Measurements from ENCODE around the gene CEP95. TPM values are rescaled to one million over a fixed set of nuclear protein-coding genes. Genes with fewer than 3 reads are reported as not detected.

The CEP95 gene
- total RNA-seq, 2 experiments from 2014 or later, result 40.5 to 42.8 TPM

DNA sequence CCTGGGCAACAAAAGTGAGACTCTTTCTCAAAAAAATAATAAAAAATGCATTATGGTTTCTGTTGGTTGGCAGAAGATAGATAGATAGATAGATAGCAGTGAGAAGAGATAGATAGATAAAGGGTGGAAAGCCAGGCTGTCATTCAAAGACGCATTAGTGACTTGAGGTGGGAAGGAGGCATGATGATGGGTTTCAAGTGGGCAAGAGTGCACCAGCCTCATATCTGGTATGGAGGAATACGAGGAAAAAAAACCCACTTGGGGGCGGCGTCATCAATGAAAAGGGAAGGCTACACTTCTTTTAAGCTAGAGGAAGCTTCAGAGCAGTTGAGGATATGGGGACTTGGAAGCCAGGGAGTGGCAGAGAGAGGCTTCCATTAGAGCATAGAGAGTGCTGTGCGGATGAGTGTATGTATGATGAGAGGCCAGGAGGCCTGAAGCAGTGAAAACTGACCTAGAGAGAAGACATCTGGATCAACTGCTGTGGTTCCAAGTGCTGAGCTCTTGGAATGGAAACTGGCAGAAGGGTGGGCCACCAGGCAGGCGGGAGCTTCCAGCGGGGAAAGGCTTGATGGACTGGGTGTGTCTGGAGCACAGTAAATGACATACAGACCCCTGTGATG is 31.8 kb downstream of the CEP95 start:
- ChIA-PET CTCF (interaction anchor here (0.6 to 1.2 kb wide), 2 partner anchors 16 to 71 kb away, joined by 3 to 4 read pairs; no protein-coding TSS in a partner anchor), POLR2A (no interaction called here)
- peaks cover 18% of the 10 kb centered on the region for H3K4me1 Mint-ChIP-seq
- intact Hi-C loops (cut with DNase I, micrococcal nuclease), result no loop called here
- H3K27me3 Mint-ChIP-seq, result no peaks in the 10 kb centered on the region
- H3K36me3 Mint-ChIP-seq (ENCODE audit: low read depth), result peaks cover 33% of the 10 kb centered on the region
- H3K27ac Mint-ChIP-seq, result peak overlapping the region; percentile 41
- no peak overlapping the region for H3K4me3 Mint-ChIP-seq
- ATAC-seq (no peak), DNase-seq (no peak)
- H3K9me3 Mint-ChIP-seq (ENCODE audit: low read depth), result no peaks in the 10 kb centered on the region

DNA sequence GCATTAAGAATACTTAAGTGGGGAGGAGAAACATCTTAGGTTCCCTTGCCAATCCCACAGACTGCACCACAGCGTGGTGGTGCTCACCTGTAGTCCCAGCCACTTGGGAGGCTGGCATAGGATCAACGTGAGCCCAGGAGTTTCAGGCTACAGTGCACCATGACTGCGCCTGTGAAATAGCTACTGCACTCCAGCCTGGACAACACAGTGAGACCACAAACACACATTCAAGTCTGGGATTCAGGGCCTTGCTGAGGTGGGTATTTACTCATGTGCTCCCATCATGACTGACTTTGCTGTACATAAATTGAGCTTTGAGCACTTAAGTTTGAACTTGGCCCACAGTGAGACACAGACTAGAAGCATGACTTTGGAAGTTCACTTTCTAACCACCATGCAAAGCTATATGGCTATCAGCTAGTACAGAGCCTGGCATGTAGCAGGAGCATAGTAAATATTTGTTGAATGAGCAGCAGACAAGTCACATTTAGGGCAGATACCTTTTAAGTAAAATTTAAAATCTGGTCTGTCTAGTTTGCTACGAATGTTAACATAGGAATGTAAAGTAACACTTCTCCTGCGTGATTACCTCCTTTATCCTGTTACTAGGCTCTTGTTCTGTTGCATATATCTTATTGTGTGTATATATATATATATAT is 33.5 kb downstream of the CEP95 start:
- Mint-ChIP-seq H3K4me1 (peaks cover 6% of the 10 kb centered on the region), H3K27me3 (no peaks in the 10 kb centered on the region), H3K4me3 (no peak overlapping the region), H3K27ac (no peak overlapping the region), H3K9me3 (ENCODE audit: low read depth) (no peaks in the 10 kb centered on the region), H3K36me3 (ENCODE audit: low read depth) (peaks cover 23% of the 10 kb centered on the region)
- ChIA-PET CTCF (no interaction called here), POLR2A (no interaction called here)
- intact Hi-C loops (cut with DNase I, micrococcal nuclease), result no loop called here
- ATAC-seq (no peak), DNase-seq (no peak)

DNA sequence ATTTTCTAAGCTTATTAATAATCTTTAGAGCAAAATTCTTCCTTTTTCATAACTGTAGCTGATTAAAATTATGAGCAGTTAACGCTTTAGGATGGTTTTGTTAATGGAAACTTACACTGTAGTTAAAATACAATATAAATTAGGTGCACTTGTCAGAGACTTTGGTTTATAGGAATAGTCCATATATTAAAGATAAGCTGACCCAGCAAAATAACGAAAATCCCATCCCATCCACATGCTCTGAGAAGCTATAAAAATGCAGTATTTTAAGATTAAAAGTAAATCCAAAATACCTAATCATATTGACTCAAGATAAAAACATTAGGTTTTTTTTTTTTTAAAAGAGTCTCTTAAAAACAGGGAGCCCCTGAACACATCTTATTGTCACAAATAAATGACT is 38.0 kb downstream of the CEP95 start:
- no peaks in the 10 kb centered on the region for H3K9me3 Mint-ChIP-seq (ENCODE audit: low read depth)
- ATAC-seq (no peak), DNase-seq (no peak)
- POLR2A ChIA-PET, result no interaction called here
- H3K27ac Mint-ChIP-seq, result no peak overlapping the region
- peaks cover 8% of the 10 kb centered on the region for H3K36me3 Mint-ChIP-seq (ENCODE audit: low read depth)
- no peaks in the 10 kb centered on the region for H3K4me1 Mint-ChIP-seq
- no peak overlapping the region for H3K4me3 Mint-ChIP-seq
- intact Hi-C loops (cut with DNase I, micrococcal nuclease), result no loop called here
- CTCF ChIA-PET, result interaction anchor here (0.6 to 2.2 kb wide), 6 partner anchors 11 to 197 kb away, joined by 3 to 7 read pairs (median 4); no protein-coding TSS in a partner anchor
- no peaks in the 10 kb centered on the region for H3K27me3 Mint-ChIP-seq

DNA sequence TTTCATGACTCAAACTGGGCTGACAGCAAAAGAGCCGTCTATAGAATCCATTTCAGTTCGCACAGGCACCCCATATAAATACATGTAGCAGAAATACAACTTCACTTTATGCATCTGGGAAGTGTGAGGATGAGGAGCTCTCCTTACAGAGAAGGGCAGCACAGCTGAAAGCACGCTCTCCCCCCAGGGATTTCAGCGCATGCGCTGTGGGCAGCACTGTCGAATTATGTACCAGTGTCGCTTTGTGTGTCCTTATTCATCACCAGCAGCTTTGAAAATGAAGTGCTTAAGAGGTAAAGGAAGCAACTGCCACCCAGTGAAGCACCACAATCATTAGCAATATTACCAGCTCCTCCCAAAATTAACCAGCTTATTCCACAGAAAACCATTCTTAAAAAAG is 39.9 kb downstream of the CEP95 start:
- ChIA-PET CTCF (interaction anchor here (0.8 to 0.9 kb wide), 3 partner anchors 9 to 571 kb away, joined by 3 read pairs; partner anchors contain the start of gene CEP95), POLR2A (no interaction called here)
- Mint-ChIP-seq H3K4me3 (no peak overlapping the region), H3K36me3 (ENCODE audit: low read depth) (peaks cover 6% of the 10 kb centered on the region), H3K27me3 (no peaks in the 10 kb centered on the region), H3K9me3 (ENCODE audit: low read depth) (no peaks in the 10 kb centered on the region), H3K27ac (no peak overlapping the region), H3K4me1 (no peaks in the 10 kb centered on the region)
- intact Hi-C loops (cut with DNase I, micrococcal nuclease), result no loop called here
- DNase-seq (no peak), ATAC-seq (no peak)

DNA sequence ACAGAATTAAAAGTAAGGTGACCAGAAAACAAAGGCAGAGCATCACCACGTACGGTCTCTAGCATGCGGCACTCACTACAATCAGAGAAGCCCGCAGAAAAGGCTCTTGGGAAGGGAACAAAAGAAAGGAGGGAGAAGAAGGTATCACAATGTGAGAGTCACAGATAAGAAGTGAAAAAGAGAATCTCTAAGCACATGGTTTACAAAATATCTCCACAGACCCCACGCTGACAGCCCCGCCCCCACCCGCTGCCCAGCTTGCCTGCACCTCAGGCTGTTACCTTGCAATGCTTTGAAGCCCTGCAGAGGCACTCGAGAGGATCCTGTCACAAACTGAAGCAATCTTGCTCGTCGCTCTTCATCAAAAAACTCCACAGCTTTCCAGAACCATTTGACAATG is 40.5 kb downstream of the CEP95 start:
- ATAC-seq, result no peak
- CTCF ChIA-PET, result interaction anchor here (0.8 to 1.3 kb wide), 7 partner anchors 10 to 572 kb away, joined by 3 to 8 read pairs (median 3); no protein-coding TSS in a partner anchor
- Mint-ChIP-seq H3K36me3 (ENCODE audit: low read depth) (peaks cover 6% of the 10 kb centered on the region), H3K27ac (no peak overlapping the region), H3K27me3 (no peaks in the 10 kb centered on the region), H3K4me3 (no peak overlapping the region), H3K4me1 (no peaks in the 10 kb centered on the region), H3K9me3 (ENCODE audit: low read depth) (no peaks in the 10 kb centered on the region)
- POLR2A ChIA-PET, result no interaction called here
- no peak for DNase-seq
- intact Hi-C loops (cut with DNase I, micrococcal nuclease), result no loop called here

DNA sequence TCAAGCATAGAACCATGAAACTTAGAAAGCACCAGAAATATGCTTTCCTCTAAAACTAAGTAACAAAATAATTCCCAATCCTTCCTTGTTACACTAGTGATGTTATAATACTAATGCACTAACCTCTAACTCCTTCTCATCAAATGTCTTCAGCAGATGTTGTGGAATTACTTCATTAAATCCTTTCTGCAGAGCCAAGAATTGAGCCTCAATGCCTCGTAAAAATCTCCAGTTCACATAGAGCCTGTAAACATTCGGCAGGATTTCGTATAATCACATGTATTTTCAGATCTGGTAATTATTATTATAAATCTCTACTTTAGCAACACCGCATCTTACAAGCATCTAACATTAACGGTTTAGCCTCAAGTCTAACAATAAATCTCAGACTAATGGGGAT is 44.7 kb downstream of the CEP95 start:
- no peak overlapping the region for H3K4me3 Mint-ChIP-seq
- DNase-seq, result no peak
- H3K27ac Mint-ChIP-seq, result peak overlapping the region; percentile 21
- no peak for ATAC-seq
- ChIA-PET CTCF (no interaction called here), POLR2A (no interaction called here)
- no peaks in the 10 kb centered on the region for H3K4me1 Mint-ChIP-seq
- no peaks in the 10 kb centered on the region for H3K27me3 Mint-ChIP-seq
- intact Hi-C loops (cut with DNase I, micrococcal nuclease), result no loop called here
- H3K9me3 Mint-ChIP-seq (ENCODE audit: low read depth), result no peaks in the 10 kb centered on the region
- H3K36me3 Mint-ChIP-seq (ENCODE audit: low read depth), result peaks cover 7% of the 10 kb centered on the region

DNA sequence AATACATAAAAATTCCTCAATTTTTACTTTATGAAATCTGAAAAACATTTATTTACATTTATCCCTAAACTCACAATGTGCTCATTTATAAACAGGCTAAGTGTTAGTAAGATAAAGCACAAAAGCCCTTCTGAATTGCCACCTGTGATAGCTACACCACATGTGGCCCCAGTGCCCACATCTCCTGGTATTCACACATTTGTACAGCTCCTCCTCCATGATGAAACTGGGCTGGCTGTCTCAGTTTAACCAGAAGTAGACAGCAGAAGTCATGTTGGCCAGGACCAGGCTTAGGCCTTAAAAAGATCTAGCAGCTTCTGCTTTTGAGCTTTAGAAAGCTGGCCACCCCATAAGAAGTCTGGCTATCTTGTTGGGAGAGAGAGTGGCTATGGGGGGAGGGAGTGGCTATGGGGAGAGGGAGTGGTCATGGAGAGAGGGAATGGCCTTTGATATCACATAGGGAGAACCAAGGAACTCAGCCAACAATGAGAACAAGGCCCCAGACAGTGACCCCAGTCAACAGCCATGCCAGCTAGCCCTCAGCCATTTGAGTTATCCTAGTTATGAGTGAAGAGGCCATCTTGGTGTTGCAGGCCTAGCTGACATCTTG is 47.4 kb downstream of the CEP95 start:
- CTCF ChIA-PET, result interaction anchor here (0.9 to 1.3 kb wide), 2 partner anchors 17 to 95 kb away, joined by 3 to 8 read pairs; no protein-coding TSS in a partner anchor
- H3K27ac Mint-ChIP-seq, result peak overlapping the region; percentile 27
- no peak overlapping the region for H3K4me3 Mint-ChIP-seq
- H3K27me3 Mint-ChIP-seq, result no peaks in the 10 kb centered on the region
- peaks cover 5% of the 10 kb centered on the region for H3K36me3 Mint-ChIP-seq (ENCODE audit: low read depth)
- POLR2A ChIA-PET, result interaction anchor here (0.6 kb wide), 1 partner anchor 29 kb away, joined by 3 read pairs; no protein-coding TSS in a partner anchor
- no peak for ATAC-seq
- intact Hi-C loops (cut with DNase I, micrococcal nuclease), result no loop called here
- H3K9me3 Mint-ChIP-seq (ENCODE audit: low read depth), result no peaks in the 10 kb centered on the region
- H3K4me1 Mint-ChIP-seq, result no peaks in the 10 kb centered on the region
- no peak for DNase-seq

DNA sequence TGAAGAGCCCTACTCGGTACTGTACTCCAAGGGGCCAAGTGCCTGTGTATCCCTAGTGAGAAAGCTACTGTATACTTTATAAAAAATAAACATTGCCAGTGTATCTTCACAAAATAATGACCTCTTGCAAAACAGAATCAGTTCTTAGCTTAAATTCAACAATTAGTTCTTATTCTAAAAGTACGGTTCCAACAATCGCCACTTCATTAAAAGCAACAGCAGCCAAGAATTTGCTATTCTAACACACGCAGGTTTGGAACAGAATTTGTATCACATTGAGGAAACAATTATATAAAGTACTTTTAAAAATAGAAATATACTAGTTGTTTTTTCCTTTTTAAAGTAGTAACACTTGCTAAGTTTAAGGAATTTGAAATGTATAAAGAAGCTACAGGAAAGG is 48.5 kb downstream of the CEP95 start:
- H3K27ac Mint-ChIP-seq, result no peak overlapping the region
- DNase-seq (no peak), ATAC-seq (no peak)
- no peaks in the 10 kb centered on the region for H3K4me1 Mint-ChIP-seq
- H3K27me3 Mint-ChIP-seq, result no peaks in the 10 kb centered on the region
- POLR2A ChIA-PET, result no interaction called here
- no peak overlapping the region for H3K4me3 Mint-ChIP-seq
- H3K9me3 Mint-ChIP-seq (ENCODE audit: low read depth), result no peaks in the 10 kb centered on the region
- intact Hi-C loops (cut with DNase I, micrococcal nuclease), result no loop called here
- CTCF ChIA-PET, result interaction anchor here (0.6 to 1.2 kb wide), 6 partner anchors 8 to 93 kb away, joined by 3 to 6 read pairs (median 4); no protein-coding TSS in a partner anchor
- peaks cover 5% of the 10 kb centered on the region for H3K36me3 Mint-ChIP-seq (ENCODE audit: low read depth)

DNA sequence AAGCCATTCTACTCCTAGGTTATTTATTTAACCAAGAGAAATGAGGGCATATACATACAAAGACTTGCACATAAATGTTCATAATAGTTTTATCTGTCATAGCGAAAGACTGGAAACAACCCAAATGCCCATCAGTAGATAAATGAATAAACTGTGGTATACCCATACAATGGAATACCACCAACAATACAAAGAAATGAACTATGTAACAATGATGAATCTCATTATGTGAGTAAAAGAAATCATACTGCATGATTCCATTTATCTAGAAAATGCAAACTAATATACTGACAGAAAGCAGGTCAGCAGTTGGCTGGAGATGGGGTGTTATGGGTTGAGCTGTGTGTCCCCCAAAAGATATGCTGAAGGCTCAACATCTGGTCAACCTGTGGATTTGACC is 57.3 kb downstream of the CEP95 start:
- no peaks in the 10 kb centered on the region for H3K27me3 Mint-ChIP-seq
- DNase-seq (no peak), ATAC-seq (peak; percentile 55)
- H3K27ac Mint-ChIP-seq, result peak overlapping the region; percentile 5
- POLR2A ChIA-PET, result no interaction called here
- H3K4me1 Mint-ChIP-seq, result peaks cover 8% of the 10 kb centered on the region
- H3K4me3 Mint-ChIP-seq, result no peak overlapping the region
- H3K9me3 Mint-ChIP-seq (ENCODE audit: low read depth), result no peaks in the 10 kb centered on the region
- CTCF ChIA-PET, result interaction anchor here (0.7 to 1.2 kb wide), 4 partner anchors 8 to 85 kb away, joined by 3 to 6 read pairs (median 4); no protein-coding TSS in a partner anchor
- intact Hi-C loops (cut with DNase I, micrococcal nuclease), result no loop called here
- H3K36me3 Mint-ChIP-seq (ENCODE audit: low read depth), result peaks cover 14% of the 10 kb centered on the region

DNA sequence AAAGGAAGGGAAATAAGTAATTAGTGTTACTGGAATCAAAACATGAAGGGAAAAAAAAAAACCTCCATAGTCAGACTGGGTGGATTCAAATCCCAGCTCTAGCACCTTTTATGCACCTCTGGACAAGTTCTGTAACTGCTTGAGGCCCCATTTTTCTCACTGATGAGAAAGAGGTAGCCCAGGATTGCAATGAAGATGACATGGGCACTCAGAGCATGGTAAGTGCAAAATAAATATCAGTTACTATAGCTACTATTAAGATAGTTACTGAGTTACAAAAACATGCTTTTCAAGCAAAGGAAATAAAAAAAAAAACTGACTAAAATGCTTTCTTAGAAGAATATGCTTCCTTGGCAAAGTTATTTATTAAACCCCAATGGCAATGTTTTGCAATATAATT is 58.8 kb downstream of the CEP95 start:
- ChIA-PET CTCF (interaction anchor here (0.5 to 1.4 kb wide), 6 partner anchors 17 to 432 kb away, joined by 3 to 8 read pairs (median 4); no protein-coding TSS in a partner anchor), POLR2A (no interaction called here)
- Mint-ChIP-seq H3K4me3 (no peak overlapping the region), H3K4me1 (peaks cover 8% of the 10 kb centered on the region), H3K9me3 (ENCODE audit: low read depth) (no peaks in the 10 kb centered on the region), H3K27me3 (no peaks in the 10 kb centered on the region), H3K27ac (no peak overlapping the region), H3K36me3 (ENCODE audit: low read depth) (peaks cover 16% of the 10 kb centered on the region)
- no peak for ATAC-seq
- DNase-seq, result no peak
- intact Hi-C loops (cut with DNase I, micrococcal nuclease), result no loop called here

DNA sequence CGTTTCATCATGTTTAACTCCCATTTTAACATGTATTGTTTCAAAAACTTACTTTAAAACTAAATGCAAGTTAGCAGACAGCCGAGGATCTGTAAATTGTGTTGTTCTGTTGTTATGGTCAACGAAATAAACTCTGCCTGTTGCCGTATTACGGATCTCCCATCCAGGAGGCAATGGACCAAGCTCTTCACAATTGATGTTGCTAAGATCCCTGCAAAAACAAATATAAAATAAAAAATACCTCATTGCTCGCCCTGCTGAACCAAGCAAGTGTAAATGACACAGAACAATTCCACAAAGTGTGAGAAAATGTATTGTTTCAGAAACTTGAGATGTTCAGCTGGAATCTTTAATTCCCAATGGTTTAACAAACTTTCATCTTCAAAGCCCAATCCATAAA is 65.0 kb downstream of the CEP95 start:
- POLR2A ChIA-PET, result interaction anchor here (0.6 kb wide), 1 partner anchor 426 kb away, joined by 4 read pairs; no protein-coding TSS in a partner anchor
- no peak overlapping the region for H3K27ac Mint-ChIP-seq

More for the DNA sequence above, 65.0 kb downstream of the CEP95 start:
- Mint-ChIP-seq H3K4me1 (peaks cover 12% of the 10 kb centered on the region), H3K36me3 (ENCODE audit: low read depth) (peaks cover 4% of the 10 kb centered on the region), H3K9me3 (ENCODE audit: low read depth) (no peaks in the 10 kb centered on the region), H3K27me3 (no peaks in the 10 kb centered on the region), H3K4me3 (no peak overlapping the region)
- intact Hi-C loops (cut with DNase I, micrococcal nuclease), result loop anchor here in 1 of 2 experiments (5.0 kb wide), 1 partner anchor 76 kb away; no protein-coding TSS in a partner anchor
- CTCF ChIA-PET, result interaction anchor here (1.5 to 1.9 kb wide), 4 partner anchors 8 to 151 kb away, joined by 4 to 7 read pairs (median 6); no protein-coding TSS in a partner anchor
- no peak for DNase-seq
- no peak for ATAC-seq

Data from activated CD4-positive, alpha-beta T cell treated with anti-CD3 and anti-CD28 coated beads for 36 hours (primary cell).